ENCODE measurements around the gene CHEK1.
"Not testable (repeated sequence)": the region's sequence is repeated elsewhere in the genome, so short reads cannot be mapped to it uniquely, and the experiment has no call there.

The CHEK1 gene

GRCh38 chr11:125624756-125625213 lies at the start of gene CHEK1:
Gene CHEK1, plus strand, starts transcription at chr11:125625163. Its CDS starts 1,606 bp downstream, at chr11:125626769.
- DNase-seq (ENCODE audit: low read depth), result no peak

- not testable (repeated sequence) for DNase-seq (ENCODE audit: low read depth)
Observed at GRCh38 chr11:125577181-125577580, 47.8 kb upstream of the CHEK1 start.

DNA sequence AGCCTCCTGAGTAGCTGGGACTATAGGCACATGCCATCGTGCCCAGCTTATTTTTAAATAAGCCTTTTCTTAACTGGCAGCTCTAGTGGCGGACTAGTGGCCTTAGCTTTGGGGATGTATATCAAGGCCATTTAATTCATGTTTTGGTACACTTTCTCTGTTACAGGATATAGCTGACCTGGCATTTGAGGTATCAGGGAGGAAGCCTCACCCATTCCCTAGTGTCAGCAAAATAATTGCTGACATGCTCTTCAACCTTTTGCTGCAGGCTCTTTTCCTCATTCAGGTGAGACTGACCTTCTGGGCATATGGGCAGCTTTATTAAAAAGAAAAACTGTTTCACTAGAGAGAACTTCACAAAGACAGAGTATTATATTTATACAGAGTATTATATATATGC lies 46.2 kb upstream of the CHEK1 start:
- DNase-seq (ENCODE audit: low read depth), result no peak

GRCh38 chr11:125579811-125580210 lies 45.2 kb upstream of the CHEK1 start:
- DNase-seq (ENCODE audit: low read depth), result no peak

DNA sequence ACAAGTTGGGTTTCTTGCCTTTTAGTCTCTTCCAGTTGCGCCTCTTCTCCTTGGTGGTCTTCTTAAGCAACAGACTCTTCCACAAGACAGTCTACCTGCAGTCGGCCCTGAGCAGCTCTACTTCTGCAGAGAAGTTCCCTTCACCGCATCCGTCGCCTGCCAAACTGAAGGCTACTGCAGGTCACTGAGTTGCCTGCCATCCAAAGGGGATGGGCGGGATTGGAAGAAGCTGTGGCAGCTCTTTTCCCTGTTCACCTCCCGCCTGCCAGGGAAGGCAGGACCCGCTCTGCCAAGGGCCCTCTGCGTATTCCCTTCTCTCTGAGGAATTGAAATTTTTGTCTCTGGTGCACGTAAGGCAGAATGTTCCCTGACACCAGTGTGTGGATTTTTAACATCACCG lies 41.5 kb upstream of the CHEK1 start:
- no peak for DNase-seq (ENCODE audit: low read depth)

DNA sequence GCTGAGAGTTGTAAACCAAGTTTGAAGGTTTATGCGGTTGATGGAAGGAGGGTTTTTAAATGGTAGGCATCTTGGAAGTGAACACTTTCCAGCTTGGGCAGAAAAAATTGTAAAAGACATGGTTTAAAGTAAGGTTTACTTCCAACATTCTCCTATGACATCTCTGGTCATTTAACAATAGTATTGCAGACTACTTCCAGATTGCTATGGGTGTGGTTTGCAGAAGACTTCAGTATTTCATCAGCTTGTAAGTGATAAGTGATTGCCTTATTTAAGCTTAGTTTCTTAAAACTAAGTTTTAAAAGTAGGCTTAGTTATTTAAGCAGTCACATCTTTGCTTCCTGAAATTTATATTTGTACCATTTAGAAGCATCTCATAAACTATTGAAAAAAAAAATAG lies 39.5 kb upstream of the CHEK1 start:
- DNase-seq (ENCODE audit: low read depth), result no peak

GRCh38 chr11:125586623-125587022 lies 38.3 kb upstream of the CHEK1 start:
- DNase-seq (ENCODE audit: low read depth), result no peak

DNA sequence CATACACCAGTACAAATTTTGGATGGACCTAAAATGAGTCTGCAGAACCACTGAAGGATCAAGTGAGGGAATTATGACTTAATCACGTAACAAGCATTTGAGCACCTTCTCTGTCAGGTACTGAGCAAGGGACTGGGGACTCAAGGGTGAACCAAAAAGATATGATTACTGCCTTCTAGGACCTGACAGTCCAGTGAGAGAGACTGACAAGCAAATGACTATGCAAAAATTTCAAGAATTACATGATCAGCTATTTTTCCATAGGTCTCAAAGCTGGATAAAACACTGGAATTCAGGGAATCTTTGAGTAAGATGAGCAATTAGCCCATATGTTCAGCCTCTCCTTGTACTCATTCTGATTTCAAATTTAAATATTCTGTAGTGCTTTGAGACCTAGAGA lies 37.5 kb upstream of the CHEK1 start:
- DNase-seq (ENCODE audit: low read depth), result no peak

GRCh38 chr11:125588505-125588904 lies 36.5 kb upstream of the CHEK1 start:
- DNase-seq (ENCODE audit: low read depth), result no peak

GRCh38 chr11:125591649-125592304 lies 33.2 kb upstream of the CHEK1 start:
- DNase-seq (ENCODE audit: low read depth), result peak; percentile 23

GRCh38 chr11:125592305-125593113 lies 32.5 kb upstream of the CHEK1 start, which contains the start of gene STT3A:
Gene STT3A, plus strand, starts transcription at chr11:125592852. Its CDS starts 3,064 bp downstream, at chr11:125595916.
- peak; percentile 96 for DNase-seq (ENCODE audit: low read depth)

DNA sequence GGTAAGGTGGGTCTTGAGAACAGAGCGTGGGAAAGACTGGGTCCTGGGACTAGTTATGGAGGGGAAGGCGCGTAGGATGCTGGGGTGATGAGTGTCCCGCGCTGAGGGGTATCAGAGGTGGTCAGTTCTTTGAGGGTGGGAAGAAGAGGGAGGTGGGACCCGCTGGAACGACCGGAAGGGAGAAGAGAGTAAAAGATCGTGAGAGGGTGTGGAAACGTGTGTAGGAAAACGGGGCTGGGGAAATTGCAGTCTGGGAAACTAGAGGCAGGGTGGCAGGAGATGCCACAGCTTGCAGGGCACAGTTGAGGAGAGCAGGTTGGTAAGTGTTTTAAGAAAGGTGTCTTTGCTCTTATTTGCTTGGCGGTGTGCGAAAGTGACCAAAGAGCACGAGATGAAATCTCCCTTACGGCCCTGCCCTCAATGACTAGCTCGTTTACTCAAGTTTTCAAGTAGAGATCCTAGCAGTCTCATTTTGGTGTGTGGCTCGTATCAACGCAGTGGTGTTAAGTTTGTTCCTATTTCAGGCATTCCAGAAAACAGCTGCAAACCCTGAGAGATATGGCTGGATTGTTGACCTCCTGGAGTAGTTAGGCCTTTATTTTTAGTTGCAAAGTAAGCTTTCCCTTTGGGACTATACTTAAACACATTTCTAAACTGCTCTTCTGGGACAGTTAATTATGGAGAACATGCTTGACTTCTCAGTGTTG lies 31.7 kb upstream of the CHEK1 start:
- DNase-seq (ENCODE audit: low read depth), result peak; percentile 5

- no peak for DNase-seq (ENCODE audit: low read depth)
Observed at GRCh38 chr11:125594958-125595357, 30.0 kb upstream of the CHEK1 start.

- DNase-seq (ENCODE audit: low read depth), result no peak
Observed at GRCh38 chr11:125600663-125601062, 24.3 kb upstream of the CHEK1 start.

GRCh38 chr11:125603207-125603606 lies 21.8 kb upstream of the CHEK1 start:
- DNase-seq (ENCODE audit: low read depth), result no peak

DNA sequence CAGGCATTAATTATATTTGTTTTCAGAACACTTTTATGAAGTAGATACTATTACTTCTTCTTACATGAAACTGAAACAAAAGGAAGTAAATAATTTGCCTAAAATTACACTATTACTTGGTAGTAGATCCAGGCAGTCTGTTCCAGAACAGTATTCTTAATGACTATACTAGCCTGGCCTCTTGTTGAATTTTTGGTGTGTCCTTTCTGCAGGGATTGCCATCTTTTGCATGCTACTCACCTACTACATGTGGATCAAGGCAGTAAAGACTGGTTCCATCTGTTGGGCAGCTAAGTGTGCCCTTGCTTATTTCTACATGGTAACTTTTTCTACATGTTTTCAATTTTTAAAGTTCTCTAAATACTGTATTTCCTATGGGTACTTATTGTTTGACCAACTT lies 19.5 kb upstream of the CHEK1 start:
- no peak for DNase-seq (ENCODE audit: low read depth)

- DNase-seq (ENCODE audit: low read depth), result no peak
Observed at GRCh38 chr11:125609545-125609944, 15.4 kb upstream of the CHEK1 start.

GRCh38 chr11:125618383-125618782 lies 6.6 kb upstream of the CHEK1 start:
- DNase-seq (ENCODE audit: low read depth), result no peak

- no peak for DNase-seq (ENCODE audit: low read depth)
Observed at GRCh38 chr11:125621995-125622394, 3.0 kb upstream of the CHEK1 start.

DNA sequence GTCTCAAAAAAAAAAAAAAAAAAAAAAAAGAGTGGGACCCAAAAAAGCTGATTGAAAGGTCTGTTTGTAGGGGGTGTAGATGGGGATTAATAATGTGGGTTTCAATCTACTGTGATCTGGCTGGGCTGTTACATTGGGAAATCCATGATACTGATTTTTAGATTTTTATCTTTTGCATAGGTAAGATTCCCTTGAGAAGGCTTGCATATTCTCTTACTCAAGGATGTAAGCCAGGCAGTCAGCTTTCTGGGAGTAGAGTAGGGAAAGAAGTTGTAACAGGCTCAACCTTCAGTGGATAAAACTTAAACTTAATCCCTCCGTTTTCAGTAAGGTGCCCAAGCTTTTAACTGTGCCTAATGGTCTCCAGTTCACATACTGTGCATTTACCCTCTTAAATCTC lies 1.9 kb upstream of the CHEK1 start:
- no peak for DNase-seq (ENCODE audit: low read depth)

- no peak for DNase-seq (ENCODE audit: low read depth)
Observed at GRCh38 chr11:125625225-125625629, 264 bp downstream of the CHEK1 start.

DNA sequence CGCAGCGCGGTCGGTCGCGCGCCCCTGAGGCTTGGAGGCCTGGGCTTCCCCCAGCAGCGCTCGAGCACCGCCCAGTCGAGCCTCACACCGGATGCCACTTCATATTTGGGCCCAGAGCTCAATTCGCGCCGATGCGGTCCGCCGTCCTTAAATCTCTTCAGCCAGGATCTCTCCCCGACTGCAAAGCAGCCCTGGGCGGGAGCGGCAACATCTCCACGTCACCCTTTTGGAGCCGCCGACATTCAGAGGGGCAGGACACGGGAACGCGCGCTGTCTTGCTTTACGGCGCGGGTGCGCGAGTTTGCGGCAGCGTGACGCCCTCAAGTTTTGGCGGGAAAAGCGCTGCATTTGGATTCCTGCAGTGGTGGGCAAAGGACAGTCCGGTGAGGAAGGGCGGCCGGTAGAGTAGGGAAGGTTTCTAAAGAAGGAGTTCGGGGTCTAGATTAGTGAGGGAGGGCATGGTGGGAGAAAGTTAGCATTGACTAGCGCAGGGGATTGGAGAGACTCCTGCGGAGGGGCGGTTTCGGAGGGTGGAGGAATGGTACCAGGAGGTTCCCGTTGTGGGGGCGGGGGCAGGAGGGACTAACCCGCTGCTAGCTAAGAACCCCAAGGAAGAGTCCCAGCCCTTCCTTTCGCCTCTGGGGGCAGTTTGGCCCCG lies 796 bp downstream of the CHEK1 start:
- DNase-seq (ENCODE audit: low read depth), result peak; percentile 75
